Measurements from ENCODE around the gene MGMT. TPM values are rescaled to one million over a fixed set of nuclear protein-coding genes. Genes with fewer than 3 reads are reported as not detected.

MGMT gene
- total and polyA plus RNA-seq, 2 experiments from 2014 or later = 19.3 to 21.9 TPM

DNA sequence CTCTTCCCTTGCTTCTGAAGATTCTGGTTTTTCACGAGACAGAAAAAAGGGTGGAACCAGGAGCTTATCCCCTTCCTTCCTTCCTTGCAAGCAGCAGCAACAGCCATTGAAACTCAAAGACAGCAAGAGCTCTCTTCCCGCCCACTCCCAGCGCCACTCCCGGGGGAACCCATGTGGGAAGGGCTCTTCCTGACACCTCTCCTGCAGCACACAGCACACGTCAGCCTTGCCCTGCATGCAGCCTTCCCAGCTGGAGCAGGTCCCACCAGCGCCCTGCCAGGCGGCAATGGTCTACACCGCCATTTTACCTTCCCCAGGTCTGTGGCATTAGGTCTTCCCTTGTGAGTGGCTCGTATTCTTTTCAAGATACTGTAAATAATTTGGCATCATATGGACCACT lies 161.8 kb downstream of the MGMT start:
- H3K36me3 Mint-ChIP-seq (ENCODE audit: low read depth) = no peaks in the 10 kb centered on the region
- ATAC-seq (peak; percentile 22; the same call in 1 of the 3 replicates), DNase-seq (ENCODE audit: low spot score) (no peak)
- no peak overlapping the region for H3K4me2 ChIP-seq
- no peaks in the 10 kb centered on the region for H3K36me3 ChIP-seq (ENCODE audit: insufficient read depth)
- H3K4me1 ChIP-seq (ENCODE audit: insufficient read depth) = no peaks in the 10 kb centered on the region
- H3K27me3 ChIP-seq (ENCODE audit: insufficient read depth) = no peaks in the 10 kb centered on the region
- H3K4me3 Mint-ChIP-seq = no peak overlapping the region
- H2AFZ ChIP-seq = no peak overlapping the region
- no peaks in the 10 kb centered on the region for H3F3A ChIP-seq (replicated peaks; ENCODE audit: low read depth)
- H3K27me3 Mint-ChIP-seq (ENCODE audit: insufficient read depth, low read depth, poor library complexity) = peaks cover 2% of the 10 kb centered on the region
- no peaks in the 10 kb centered on the region for H3K79me2 ChIP-seq (replicated peaks; ENCODE audit: insufficient read depth)
- H3K9me3 Mint-ChIP-seq = no peaks in the 10 kb centered on the region
- TF ChIP-seq, protein P1, sequence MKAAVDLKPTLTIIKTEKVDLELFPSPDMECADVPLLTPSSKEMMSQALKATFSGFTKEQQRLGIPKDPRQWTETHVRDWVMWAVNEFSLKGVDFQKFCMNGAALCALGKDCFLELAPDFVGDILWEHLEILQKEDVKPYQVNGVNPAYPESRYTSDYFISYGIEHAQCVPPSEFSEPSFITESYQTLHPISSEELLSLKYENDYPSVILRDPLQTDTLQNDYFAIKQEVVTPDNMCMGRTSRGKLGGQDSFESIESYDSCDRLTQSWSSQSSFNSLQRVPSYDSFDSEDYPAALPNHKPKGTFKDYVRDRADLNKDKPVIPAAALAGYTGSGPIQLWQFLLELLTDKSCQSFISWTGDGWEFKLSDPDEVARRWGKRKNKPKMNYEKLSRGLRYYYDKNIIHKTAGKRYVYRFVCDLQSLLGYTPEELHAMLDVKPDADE (IDR thresholded peaks at IDR 0.05) = no peak
- TF ChIP-seq JUNB (IDR thresholded peaks at IDR 0.05; ENCODE audit: unreplicated experiment) (no peak), EZH2phosphoT487 (IDR thresholded peaks at IDR 0.05; ENCODE audit: unreplicated experiment) (no peak)
- TF ChIP-seq, protein P2, sequence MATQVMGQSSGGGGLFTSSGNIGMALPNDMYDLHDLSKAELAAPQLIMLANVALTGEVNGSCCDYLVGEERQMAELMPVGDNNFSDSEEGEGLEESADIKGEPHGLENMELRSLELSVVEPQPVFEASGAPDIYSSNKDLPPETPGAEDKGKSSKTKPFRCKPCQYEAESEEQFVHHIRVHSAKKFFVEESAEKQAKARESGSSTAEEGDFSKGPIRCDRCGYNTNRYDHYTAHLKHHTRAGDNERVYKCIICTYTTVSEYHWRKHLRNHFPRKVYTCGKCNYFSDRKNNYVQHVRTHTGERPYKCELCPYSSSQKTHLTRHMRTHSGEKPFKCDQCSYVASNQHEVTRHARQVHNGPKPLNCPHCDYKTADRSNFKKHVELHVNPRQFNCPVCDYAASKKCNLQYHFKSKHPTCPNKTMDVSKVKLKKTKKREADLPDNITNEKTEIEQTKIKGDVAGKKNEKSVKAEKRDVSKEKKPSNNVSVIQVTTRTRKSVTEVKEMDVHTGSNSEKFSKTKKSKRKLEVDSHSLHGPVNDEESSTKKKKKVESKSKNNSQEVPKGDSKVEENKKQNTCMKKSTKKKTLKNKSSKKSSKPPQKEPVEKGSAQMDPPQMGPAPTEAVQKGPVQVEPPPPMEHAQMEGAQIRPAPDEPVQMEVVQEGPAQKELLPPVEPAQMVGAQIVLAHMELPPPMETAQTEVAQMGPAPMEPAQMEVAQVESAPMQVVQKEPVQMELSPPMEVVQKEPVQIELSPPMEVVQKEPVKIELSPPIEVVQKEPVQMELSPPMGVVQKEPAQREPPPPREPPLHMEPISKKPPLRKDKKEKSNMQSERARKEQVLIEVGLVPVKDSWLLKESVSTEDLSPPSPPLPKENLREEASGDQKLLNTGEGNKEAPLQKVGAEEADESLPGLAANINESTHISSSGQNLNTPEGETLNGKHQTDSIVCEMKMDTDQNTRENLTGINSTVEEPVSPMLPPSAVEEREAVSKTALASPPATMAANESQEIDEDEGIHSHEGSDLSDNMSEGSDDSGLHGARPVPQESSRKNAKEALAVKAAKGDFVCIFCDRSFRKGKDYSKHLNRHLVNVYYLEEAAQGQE (IDR thresholded peaks at IDR 0.05; ENCODE audit: unreplicated experiment) = no peak
- no peaks in the 10 kb centered on the region for H3K9me2 ChIP-seq (ENCODE audit: insufficient read depth)
- H4K20me1 ChIP-seq (replicated peaks; ENCODE audit: insufficient read depth) = no peaks in the 10 kb centered on the region
- H3K27ac ChIP-seq (ENCODE audit: low read depth) = no peak overlapping the region
- H3K4me1 Mint-ChIP-seq = peaks cover 6% of the 10 kb centered on the region
- no peak overlapping the region for H3K27ac Mint-ChIP-seq
- no peak overlapping the region for H3K4me3 ChIP-seq

DNA sequence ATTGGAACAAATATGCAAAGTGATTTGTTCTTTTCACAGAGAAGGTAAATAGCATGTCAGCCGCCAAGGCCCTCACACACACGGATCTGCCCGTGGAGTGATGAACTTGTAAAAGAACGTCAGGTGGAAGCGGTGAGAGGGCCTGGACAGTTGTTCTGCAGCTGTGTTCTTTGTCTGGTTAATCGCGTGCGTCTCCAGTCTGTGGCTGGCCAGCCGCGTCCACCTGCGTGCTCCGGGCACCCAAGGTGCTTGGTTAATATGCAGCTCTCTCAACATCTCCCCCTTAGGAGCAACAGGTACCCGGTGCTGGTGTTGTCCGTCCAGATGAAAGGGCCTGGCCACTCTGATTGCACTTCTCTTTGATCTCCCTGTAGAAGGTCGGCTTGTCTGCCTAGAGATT lies 162.9 kb downstream of the MGMT start:
- H2AFZ ChIP-seq = no peak overlapping the region
- H3K36me3 ChIP-seq (ENCODE audit: insufficient read depth) = no peaks in the 10 kb centered on the region
- DNase-seq (ENCODE audit: low spot score) = no peak
- H3F3A ChIP-seq (replicated peaks; ENCODE audit: low read depth) = no peaks in the 10 kb centered on the region
- no peaks in the 10 kb centered on the region; the same call in 2 of the 3 replicates for H3K36me3 Mint-ChIP-seq (ENCODE audit: low read depth)
- ATAC-seq = no peak
- no peak overlapping the region for H3K27ac ChIP-seq (ENCODE audit: low read depth)
- no peaks in the 10 kb centered on the region for H4K20me1 ChIP-seq (replicated peaks; ENCODE audit: insufficient read depth)
- H3K4me3 ChIP-seq = no peak overlapping the region
- H3K27me3 Mint-ChIP-seq (ENCODE audit: insufficient read depth, low read depth, poor library complexity) = no peaks in the 10 kb centered on the region
- no peak overlapping the region for H3K4me3 Mint-ChIP-seq
- H3K27me3 ChIP-seq (ENCODE audit: insufficient read depth) = no peaks in the 10 kb centered on the region
- H3K9me2 ChIP-seq (ENCODE audit: insufficient read depth) = no peaks in the 10 kb centered on the region
- H3K27ac Mint-ChIP-seq = no peak overlapping the region
- H3K79me2 ChIP-seq (replicated peaks; ENCODE audit: insufficient read depth) = no peaks in the 10 kb centered on the region
- peaks cover 5% of the 10 kb centered on the region; the same call in 1 of the 3 replicates for H3K9me3 Mint-ChIP-seq
- H3K4me2 ChIP-seq = no peak overlapping the region
- TF ChIP-seq CREB1 (CRISPR knock-in tag; IDR thresholded peaks at IDR 0.05; ENCODE audit: low read depth) = no peak
- H3K4me1 Mint-ChIP-seq = peaks cover 6% of the 10 kb centered on the region
- H3K4me1 ChIP-seq (ENCODE audit: insufficient read depth) = no peaks in the 10 kb centered on the region

DNA sequence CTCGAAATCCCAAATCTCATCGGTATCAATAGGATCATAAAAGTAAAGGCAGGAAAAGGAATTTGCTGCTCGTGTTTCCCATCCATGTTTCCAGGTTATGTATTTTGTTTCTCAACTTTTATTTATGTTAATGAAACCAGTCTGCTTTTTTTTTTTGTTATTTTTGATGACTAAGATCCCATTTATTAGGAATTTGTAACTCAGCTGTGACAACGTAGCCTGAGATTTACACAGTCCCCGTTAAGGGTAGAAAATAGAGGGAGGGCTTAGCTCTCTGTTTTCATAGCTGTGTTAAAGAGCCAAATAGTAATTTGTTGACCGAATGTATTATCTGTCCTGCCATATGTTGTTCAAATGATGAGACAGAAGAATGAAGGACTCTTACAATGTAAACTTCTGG lies 164.0 kb downstream of the MGMT start:
- no peak overlapping the region for H3K4me3 ChIP-seq
- Mint-ChIP-seq H3K4me1 (peaks cover 6% of the 10 kb centered on the region), H3K27me3 (ENCODE audit: insufficient read depth, low read depth, poor library complexity) (no peaks in the 10 kb centered on the region), H3K4me3 (no peak overlapping the region), H3K36me3 (ENCODE audit: low read depth) (no peaks in the 10 kb centered on the region; the same call in 2 of the 3 replicates), H3K9me3 (peaks cover 5% of the 10 kb centered on the region; the same call in 1 of the 3 replicates), H3K27ac (no peak overlapping the region; the same call in 1 of the 2 replicates)
- no peak overlapping the region for H3K4me2 ChIP-seq
- H3K27ac ChIP-seq (ENCODE audit: low read depth) = no peak overlapping the region
- no peaks in the 10 kb centered on the region for H3K36me3 ChIP-seq (ENCODE audit: insufficient read depth)
- no peaks in the 10 kb centered on the region for H3K9me2 ChIP-seq (ENCODE audit: insufficient read depth)
- TF ChIP-seq, protein P1 (IDR thresholded peaks at IDR 0.05) = no peak
- TF ChIP-seq POLR2AphosphoS5 (IDR thresholded peaks at IDR 0.05; ENCODE audit: low read depth) (no peak), EZH2 (IDR thresholded peaks at IDR 0.05; ENCODE audit: low read depth, unreplicated experiment) (no peak), EZH2phosphoT487 (IDR thresholded peaks at IDR 0.05; ENCODE audit: unreplicated experiment) (no peak), ZNF331 (CRISPR knock-in tag; IDR thresholded peaks at IDR 0.05; ENCODE audit: low read depth) (no peak), CREB1 (CRISPR knock-in tag; IDR thresholded peaks at IDR 0.05; ENCODE audit: low read depth) (no peak), JUNB (IDR thresholded peaks at IDR 0.05; ENCODE audit: unreplicated experiment) (no peak), STAT1 (IDR thresholded peaks at IDR 0.05; ENCODE audit: unreplicated experiment) (no peak)
- TF ChIP-seq, protein P3, sequence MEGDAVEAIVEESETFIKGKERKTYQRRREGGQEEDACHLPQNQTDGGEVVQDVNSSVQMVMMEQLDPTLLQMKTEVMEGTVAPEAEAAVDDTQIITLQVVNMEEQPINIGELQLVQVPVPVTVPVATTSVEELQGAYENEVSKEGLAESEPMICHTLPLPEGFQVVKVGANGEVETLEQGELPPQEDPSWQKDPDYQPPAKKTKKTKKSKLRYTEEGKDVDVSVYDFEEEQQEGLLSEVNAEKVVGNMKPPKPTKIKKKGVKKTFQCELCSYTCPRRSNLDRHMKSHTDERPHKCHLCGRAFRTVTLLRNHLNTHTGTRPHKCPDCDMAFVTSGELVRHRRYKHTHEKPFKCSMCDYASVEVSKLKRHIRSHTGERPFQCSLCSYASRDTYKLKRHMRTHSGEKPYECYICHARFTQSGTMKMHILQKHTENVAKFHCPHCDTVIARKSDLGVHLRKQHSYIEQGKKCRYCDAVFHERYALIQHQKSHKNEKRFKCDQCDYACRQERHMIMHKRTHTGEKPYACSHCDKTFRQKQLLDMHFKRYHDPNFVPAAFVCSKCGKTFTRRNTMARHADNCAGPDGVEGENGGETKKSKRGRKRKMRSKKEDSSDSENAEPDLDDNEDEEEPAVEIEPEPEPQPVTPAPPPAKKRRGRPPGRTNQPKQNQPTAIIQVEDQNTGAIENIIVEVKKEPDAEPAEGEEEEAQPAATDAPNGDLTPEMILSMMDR (conservative IDR thresholded peaks at IDR 0.05; ENCODE audit: low read depth in 2 of 2) = no peak
- no peaks in the 10 kb centered on the region for H3K79me2 ChIP-seq (replicated peaks; ENCODE audit: insufficient read depth)
- no peak overlapping the region for H2AFZ ChIP-seq
- no peaks in the 10 kb centered on the region for H3K27me3 ChIP-seq (ENCODE audit: insufficient read depth)
- no peaks in the 10 kb centered on the region for H3F3A ChIP-seq (replicated peaks; ENCODE audit: low read depth)
- ATAC-seq (no peak), DNase-seq (ENCODE audit: low spot score) (no peak)
- peaks cover under 1% of the 10 kb centered on the region; the same call in 1 of the 2 replicates for H3K4me1 ChIP-seq (ENCODE audit: insufficient read depth)
- no peaks in the 10 kb centered on the region for H4K20me1 ChIP-seq (replicated peaks; ENCODE audit: insufficient read depth)
